Ascending aorta (tissue), 2 donors: Measurements from ENCODE around the gene MCEMP1. TPM values are rescaled to one million over a fixed set of nuclear protein-coding genes. Genes with fewer than 3 reads are reported as not detected.

Experiments
- DNase-seq, 2 donors: peaks; one replicate each; pipeline ENCODE4 v3.0.0-alpha.2; 2019; ENCODE audit warnings: low spot score in 2 of 2
- H3K27ac ChIP-seq, 2 donors: fragments of 200-600 bp; sonication (generic); one replicate each; pipeline ENCODE4 v1.5.1; 2016 to 2017; ENCODE audit warnings: mild to moderate bottlenecking in 1 of 2
- H3K27me3 ChIP-seq: fragments of 200-600 bp; sonication (generic); one replicate; pipeline ENCODE4 v1.5.1; 2017
- H3K36me3 ChIP-seq, 2 donors: fragments of 200-600 bp; sonication (generic); one replicate each; pipeline ENCODE4 v1.5.1; 2016
- H3K4me1 ChIP-seq, 2 donors: fragments of 200-600 bp; sonication (generic); one replicate each; pipeline ENCODE4 v1.5.1; 2016 to 2017; ENCODE audit warnings: mild to moderate bottlenecking in 1 of 2
- H3K4me3 ChIP-seq, 2 donors: fragments of 200-600 bp; sonication (generic); one replicate each; pipeline ENCODE4 v1.5.1; 2016 to 2017; ENCODE audit warnings: mild to moderate bottlenecking in 1 of 2
- H3K9me3 ChIP-seq, 2 donors: fragments of 200-600 bp; sonication (generic); one replicate each; pipeline ENCODE4 v1.5.1; 2016
- CTCF ChIP-seq, 3 experiments: fragments of 200-600 bp in 2 of 3; fragments of 450-650 bp in 1 of 3; sonication (generic) in 2 of 3; IDR thresholded peaks; one replicate each; pipeline ENCODE4 v1.5.1; 2016 to 2019; ENCODE audit warnings: antibody characterized with exemption in 3 of 3, mild to moderate bottlenecking in 1 of 3, moderate library complexity in 1 of 3
- intact Hi-C: fragments of 100-400 bp; cut with DNase I; formaldehyde crosslinking; loops from one replicate; pipeline ENCODE4 v1.15.1; 2023
- total RNA-seq: library from RNA; depleted of rRNA; stranded (reverse); fragments of >200 nt; gene quantifications from one replicate; pipeline ENCODE4 v1.1.0, GENCODE V29; 2016

Gene MCEMP1
- total RNA-seq, 1 donor from 2014 or later = not detected

- TF ChIP-seq CTCF (IDR thresholded peaks at IDR 0.05) = no peak
- no peak overlapping the region for H3K4me3 ChIP-seq
- H3K27ac ChIP-seq = no peak overlapping the region
- intact Hi-C loops = no loop called here
- H3K36me3 ChIP-seq = no peaks in the 10 kb centered on the region
- H3K27me3 ChIP-seq = no peaks in the 10 kb centered on the region
- no peaks in the 10 kb centered on the region for H3K9me3 ChIP-seq
- H3K4me1 ChIP-seq = no peaks in the 10 kb centered on the region
- DNase-seq = no peak
These were observed 18.6 kb upstream of the MCEMP1 start for GRCh38 chr19:7658219-7658686.

- no peak for TF ChIP-seq CTCF (IDR thresholded peaks at IDR 0.05)
- no peak overlapping the region for H3K4me3 ChIP-seq
- intact Hi-C loops = no loop called here
These were observed 14.9 kb upstream of the MCEMP1 start for GRCh38 chr19:7661744-7662538.

GRCh38 chr19:7662657-7663056 lies 14.2 kb upstream of the MCEMP1 start:
- no peak overlapping the region for H3K27ac ChIP-seq
- no peaks in the 10 kb centered on the region for H3K9me3 ChIP-seq
- H3K27me3 ChIP-seq = no peaks in the 10 kb centered on the region
- H3K4me3 ChIP-seq = no peak overlapping the region
- TF ChIP-seq CTCF (IDR thresholded peaks at IDR 0.05) = no peak
- H3K4me1 ChIP-seq = no peaks in the 10 kb centered on the region
- intact Hi-C loops = no loop called here
- no peaks in the 10 kb centered on the region for H3K36me3 ChIP-seq
- DNase-seq = no peak

More at GRCh38 chr19:7661744-7662538, 14.9 kb upstream of the MCEMP1 start:
- Histone ChIP-seq H3K4me1 (no peaks in the 10 kb centered on the region), H3K9me3 (no peaks in the 10 kb centered on the region), H3K36me3 (no peaks in the 10 kb centered on the region), H3K27ac (no peak overlapping the region), H3K27me3 (no peaks in the 10 kb centered on the region)
- no peak for DNase-seq

- no peaks in the 10 kb centered on the region for H3K27me3 ChIP-seq
- intact Hi-C loops = no loop called here
- no peak overlapping the region for H3K4me3 ChIP-seq
- no peak overlapping the region for H3K27ac ChIP-seq
- no peaks in the 10 kb centered on the region for H3K36me3 ChIP-seq
- no peaks in the 10 kb centered on the region for H3K4me1 ChIP-seq
- TF ChIP-seq CTCF (IDR thresholded peaks at IDR 0.05) = no peak
- no peak for DNase-seq
- H3K9me3 ChIP-seq = no peaks in the 10 kb centered on the region
These were observed 13.2 kb upstream of the MCEMP1 start for GRCh38 chr19:7663706-7664105.

DNA sequence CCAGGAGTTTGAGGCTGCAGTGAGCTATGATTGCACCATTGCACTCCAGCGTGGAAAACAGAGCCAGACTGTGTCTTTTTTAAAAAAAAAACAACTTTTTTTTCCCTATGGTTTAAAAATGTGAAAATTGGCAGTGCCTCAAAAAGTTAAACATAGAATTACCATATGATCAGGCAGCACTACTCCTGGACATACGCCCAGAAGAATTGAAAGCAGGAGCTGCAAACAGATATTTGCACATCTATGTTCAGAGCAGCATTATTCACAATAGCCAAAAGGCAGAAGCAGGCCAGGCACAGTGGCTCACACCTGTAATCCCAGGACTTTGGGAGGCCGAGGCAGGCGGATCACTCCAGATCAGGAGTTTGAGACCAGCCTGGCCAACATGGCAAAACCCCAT lies 11.8 kb upstream of the MCEMP1 start:
- H3K27me3 ChIP-seq = no peaks in the 10 kb centered on the region
- DNase-seq = no peak
- no peak overlapping the region for H3K27ac ChIP-seq
- no peak for TF ChIP-seq CTCF (IDR thresholded peaks at IDR 0.05)
- H3K36me3 ChIP-seq = no peaks in the 10 kb centered on the region
- intact Hi-C loops = no loop called here
- H3K4me3 ChIP-seq = no peak overlapping the region
- no peaks in the 10 kb centered on the region for H3K9me3 ChIP-seq
- no peaks in the 10 kb centered on the region for H3K4me1 ChIP-seq
